OCI-LY3 (cell line): ENCODE results near the gene PTTG2.

Source experiments
- H2AFZ ChIP-seq: fragments of 200-600, 300-600 bp; shearing (Covaris generic); 2 replicates; pipeline ENCODE4 v1.6.0; 2014; ENCODE audit warnings: antibody characterized with exemption, low read depth, low read length
- H3K27ac ChIP-seq: fragments of 200-600, 300-600 bp; sonication (generic); 2 replicates; pipeline ENCODE4 v1.5.1; 2014; ENCODE audit warnings: mild to moderate bottlenecking, low read length, moderate library complexity, mixed read lengths
- H3K27me3 ChIP-seq: fragments of 200-600, 300-600 bp; sonication (generic); 2 replicates; pipeline ENCODE4 v1.6.1; 2014; ENCODE audit warnings: low read depth, low read length, mixed read lengths
- H3K36me3 ChIP-seq: fragments of 200-600, 300-600 bp; sonication (generic); replicated peaks from 2 replicates; pipeline ENCODE3; 2014; ENCODE audit warnings: low read depth, low read length, mixed read lengths
- H3K4me1 ChIP-seq: fragments of 300-600, 200-600 bp; sonication (generic); 2 replicates; pipeline ENCODE4 v1.6.1; 2014; ENCODE audit warnings: low read length, mixed read lengths
- H3K4me2 ChIP-seq: fragments of 200-600, 300-600 bp; sonication (generic); 2 replicates; pipeline ENCODE4 v1.6.1; 2014; ENCODE audit warnings: low read length, mixed read lengths
- H3K4me3 ChIP-seq: fragments of 300-600, 200-600 bp; sonication (generic); 2 replicates; pipeline ENCODE4 v1.5.1; 2014; ENCODE audit warnings: antibody characterized with exemption, mild to moderate bottlenecking, low read length, moderate library complexity
- H3K79me2 ChIP-seq: fragments of 300-600, 200-600 bp; shearing (Covaris generic); 2 replicates; pipeline ENCODE4 v1.6.1; 2014; ENCODE audit warnings: mild to moderate bottlenecking, low read length, mixed read lengths
- H3K9ac ChIP-seq: fragments of 300-600, 200-600 bp; shearing (Covaris generic); 2 replicates; pipeline ENCODE4 v1.6.0; 2014; ENCODE audit warnings: mild to moderate bottlenecking, low read length, moderate library complexity
- H3K9me3 ChIP-seq: fragments of 200-600, 300-600 bp; shearing (Covaris generic); 2 replicates; pipeline ENCODE4 v1.6.1; 2014; ENCODE audit warnings: low read length, mixed read lengths; ENCODE audit not compliant: insufficient read depth
- H4K20me1 ChIP-seq: fragments of 200-600, 300-600 bp; sonication (generic); 2 replicates; pipeline ENCODE4 v1.6.1; 2016; ENCODE audit warnings: low read length, mixed read lengths; ENCODE audit not compliant: insufficient read depth
- EZH2phosphoT487 ChIP-seq: fragments of 200-600 bp; shearing (Covaris generic); IDR thresholded peaks from 2 replicates; pipeline ENCODE4 v1.6.1; 2018; ENCODE audit warnings: antibody characterized with exemption, mixed run types, low read depth
- TF ChIP-seq, protein P1 (sequence below): fragments of 200-600, 300-600 bp; sonication (generic); IDR thresholded peaks from 2 replicates; pipeline ENCODE4 v1.5.1; 2014; ENCODE audit warnings: antibody characterized with exemption, low read length, low read depth

The PTTG2 gene

GRCh38 chr4:38008571-38009021 lies 48.4 kb downstream of the PTTG2 start:
- no peak overlapping the region for H3K27ac ChIP-seq
- no peak overlapping the region for H2AFZ ChIP-seq
- H3K79me2 ChIP-seq = peaks cover 19% of the 10 kb centered on the region
- no peak overlapping the region for H3K4me3 ChIP-seq
- no peaks in the 10 kb centered on the region for H3K27me3 ChIP-seq
- peak overlapping the region; percentile 48 for H3K4me2 ChIP-seq
- peaks cover 40% of the 10 kb centered on the region for H4K20me1 ChIP-seq
- H3K36me3 ChIP-seq = no peaks in the 10 kb centered on the region
- H3K9me3 ChIP-seq = no peaks in the 10 kb centered on the region
- TF ChIP-seq EZH2phosphoT487 = no peak
- TF ChIP-seq, protein P1, sequence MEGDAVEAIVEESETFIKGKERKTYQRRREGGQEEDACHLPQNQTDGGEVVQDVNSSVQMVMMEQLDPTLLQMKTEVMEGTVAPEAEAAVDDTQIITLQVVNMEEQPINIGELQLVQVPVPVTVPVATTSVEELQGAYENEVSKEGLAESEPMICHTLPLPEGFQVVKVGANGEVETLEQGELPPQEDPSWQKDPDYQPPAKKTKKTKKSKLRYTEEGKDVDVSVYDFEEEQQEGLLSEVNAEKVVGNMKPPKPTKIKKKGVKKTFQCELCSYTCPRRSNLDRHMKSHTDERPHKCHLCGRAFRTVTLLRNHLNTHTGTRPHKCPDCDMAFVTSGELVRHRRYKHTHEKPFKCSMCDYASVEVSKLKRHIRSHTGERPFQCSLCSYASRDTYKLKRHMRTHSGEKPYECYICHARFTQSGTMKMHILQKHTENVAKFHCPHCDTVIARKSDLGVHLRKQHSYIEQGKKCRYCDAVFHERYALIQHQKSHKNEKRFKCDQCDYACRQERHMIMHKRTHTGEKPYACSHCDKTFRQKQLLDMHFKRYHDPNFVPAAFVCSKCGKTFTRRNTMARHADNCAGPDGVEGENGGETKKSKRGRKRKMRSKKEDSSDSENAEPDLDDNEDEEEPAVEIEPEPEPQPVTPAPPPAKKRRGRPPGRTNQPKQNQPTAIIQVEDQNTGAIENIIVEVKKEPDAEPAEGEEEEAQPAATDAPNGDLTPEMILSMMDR = no peak
- no peak overlapping the region for H3K9ac ChIP-seq
- H3K4me1 ChIP-seq = peaks cover 21% of the 10 kb centered on the region

GRCh38 chr4:38009421-38009820 lies 49.2 kb downstream of the PTTG2 start:
- H4K20me1 ChIP-seq = peaks cover 33% of the 10 kb centered on the region
- no peak overlapping the region for H2AFZ ChIP-seq
- H3K4me2 ChIP-seq = peak overlapping the region; percentile 48; the same call in 1 of the 2 replicates
- H3K27ac ChIP-seq = no peak overlapping the region
- no peaks in the 10 kb centered on the region for H3K27me3 ChIP-seq
- no peaks in the 10 kb centered on the region for H3K9me3 ChIP-seq
- H3K4me3 ChIP-seq = no peak overlapping the region
- no peak overlapping the region for H3K9ac ChIP-seq
- no peaks in the 10 kb centered on the region for H3K36me3 ChIP-seq
- peaks cover 13% of the 10 kb centered on the region for H3K79me2 ChIP-seq
- TF ChIP-seq EZH2phosphoT487 = no peak
- TF ChIP-seq, protein P1 = no peak
- peaks cover 21% of the 10 kb centered on the region for H3K4me1 ChIP-seq

- Histone ChIP-seq H4K20me1 (peaks cover 33% of the 10 kb centered on the region), H3K9me3 (no peaks in the 10 kb centered on the region)
Observed at GRCh38 chr4:38009949-38010348, 49.8 kb downstream of the PTTG2 start.

More at GRCh38 chr4:38009949-38010348, 49.8 kb downstream of the PTTG2 start:
- no peaks in the 10 kb centered on the region for H3K36me3 ChIP-seq
- no peak for TF ChIP-seq EZH2phosphoT487
- TF ChIP-seq, protein P1 = no peak
- H3K4me2 ChIP-seq = no peak overlapping the region
- H3K9ac ChIP-seq = no peak overlapping the region
- H3K79me2 ChIP-seq = peaks cover 13% of the 10 kb centered on the region
- H3K27me3 ChIP-seq = no peaks in the 10 kb centered on the region
- peaks cover 21% of the 10 kb centered on the region for H3K4me1 ChIP-seq
- no peak overlapping the region for H2AFZ ChIP-seq
- H3K4me3 ChIP-seq = no peak overlapping the region
- H3K27ac ChIP-seq = no peak overlapping the region
